GM06990 (cell line): Measurements from ENCODE around the gene NIFK.

Source experiments
- DNase-seq: peaks from one replicate; pipeline ENCODE4 v3.0.0-alpha.2; 2011; ENCODE audit not compliant: insufficient read length; ENCODE audit errors: extremely low read depth
- H3K27me3 ChIP-seq: replicated peaks from 2 replicates; pipeline ENCODE4 v1.6.0; 2011; ENCODE audit warnings: low read length; ENCODE audit not compliant: control insufficient read depth, insufficient read depth
- H3K36me3 ChIP-seq: 2 replicates; pipeline ENCODE4 v1.5.1; 2011; ENCODE audit warnings: low read length; ENCODE audit not compliant: control insufficient read depth, insufficient read depth
- H3K4me3 ChIP-seq: replicated peaks from 2 replicates; pipeline ENCODE4 v1.5.1; 2011; ENCODE audit warnings: low read depth, mild to moderate bottlenecking, control low read depth, low read length
- TF ChIP-seq, protein P1 (sequence below): IDR thresholded peaks from 2 replicates; pipeline ENCODE4 v1.5.1; 2011; ENCODE audit warnings: low read length, control low read depth, mild to moderate bottlenecking, inconsistent platforms; ENCODE audit not compliant: insufficient read depth, poor library complexity, severe bottlenecking

NIFK gene

DNA sequence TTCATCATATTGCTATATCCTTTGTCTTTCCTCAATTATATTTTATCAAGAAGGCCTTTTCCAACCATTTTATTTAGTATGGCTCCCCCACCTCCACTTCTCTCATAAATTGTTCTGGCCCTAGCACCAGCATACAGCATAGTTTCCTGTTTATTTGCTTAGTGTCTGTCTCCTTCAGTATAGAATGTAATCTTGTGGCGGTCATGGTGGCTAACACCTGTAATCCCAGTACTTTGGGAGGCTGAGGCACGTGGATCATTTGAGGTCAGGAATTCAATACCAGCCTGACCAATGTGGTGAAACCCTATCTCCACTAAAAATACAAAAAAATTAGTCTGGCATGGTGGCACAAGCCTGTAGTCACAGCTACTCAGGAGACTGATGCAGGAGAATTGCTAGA lies 47.9 kb downstream of the NIFK start:
- TF ChIP-seq, protein P1, sequence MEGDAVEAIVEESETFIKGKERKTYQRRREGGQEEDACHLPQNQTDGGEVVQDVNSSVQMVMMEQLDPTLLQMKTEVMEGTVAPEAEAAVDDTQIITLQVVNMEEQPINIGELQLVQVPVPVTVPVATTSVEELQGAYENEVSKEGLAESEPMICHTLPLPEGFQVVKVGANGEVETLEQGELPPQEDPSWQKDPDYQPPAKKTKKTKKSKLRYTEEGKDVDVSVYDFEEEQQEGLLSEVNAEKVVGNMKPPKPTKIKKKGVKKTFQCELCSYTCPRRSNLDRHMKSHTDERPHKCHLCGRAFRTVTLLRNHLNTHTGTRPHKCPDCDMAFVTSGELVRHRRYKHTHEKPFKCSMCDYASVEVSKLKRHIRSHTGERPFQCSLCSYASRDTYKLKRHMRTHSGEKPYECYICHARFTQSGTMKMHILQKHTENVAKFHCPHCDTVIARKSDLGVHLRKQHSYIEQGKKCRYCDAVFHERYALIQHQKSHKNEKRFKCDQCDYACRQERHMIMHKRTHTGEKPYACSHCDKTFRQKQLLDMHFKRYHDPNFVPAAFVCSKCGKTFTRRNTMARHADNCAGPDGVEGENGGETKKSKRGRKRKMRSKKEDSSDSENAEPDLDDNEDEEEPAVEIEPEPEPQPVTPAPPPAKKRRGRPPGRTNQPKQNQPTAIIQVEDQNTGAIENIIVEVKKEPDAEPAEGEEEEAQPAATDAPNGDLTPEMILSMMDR: no peak
- Histone ChIP-seq H3K4me3 (no peak overlapping the region), H3K36me3 (no peaks in the 10 kb centered on the region), H3K27me3 (no peaks in the 10 kb centered on the region)
- no peak for DNase-seq

DNA sequence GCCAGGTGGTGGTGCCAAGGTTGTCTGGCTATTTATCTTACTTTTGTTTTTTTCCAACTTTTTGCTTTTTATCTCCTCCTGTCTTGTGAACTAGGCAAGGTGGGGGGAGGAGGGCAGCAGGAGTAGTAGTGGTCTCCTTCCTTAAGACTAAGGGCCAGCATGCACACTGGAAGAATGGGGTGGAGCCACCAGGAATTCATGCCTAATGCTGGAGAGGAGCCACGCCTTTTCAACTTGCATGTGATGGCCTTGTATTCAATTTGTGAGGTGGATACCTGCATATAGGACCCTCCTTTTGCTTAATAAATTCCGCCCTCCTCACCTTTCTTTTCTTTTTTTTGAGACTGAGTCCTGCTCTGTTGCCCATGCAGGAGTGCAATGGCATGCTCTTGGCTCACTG lies 49.8 kb downstream of the NIFK start:
- no peak for DNase-seq
- H3K27me3 ChIP-seq: no peaks in the 10 kb centered on the region
- TF ChIP-seq, protein P1: no peak
- no peak overlapping the region for H3K4me3 ChIP-seq
- no peaks in the 10 kb centered on the region for H3K36me3 ChIP-seq

DNA sequence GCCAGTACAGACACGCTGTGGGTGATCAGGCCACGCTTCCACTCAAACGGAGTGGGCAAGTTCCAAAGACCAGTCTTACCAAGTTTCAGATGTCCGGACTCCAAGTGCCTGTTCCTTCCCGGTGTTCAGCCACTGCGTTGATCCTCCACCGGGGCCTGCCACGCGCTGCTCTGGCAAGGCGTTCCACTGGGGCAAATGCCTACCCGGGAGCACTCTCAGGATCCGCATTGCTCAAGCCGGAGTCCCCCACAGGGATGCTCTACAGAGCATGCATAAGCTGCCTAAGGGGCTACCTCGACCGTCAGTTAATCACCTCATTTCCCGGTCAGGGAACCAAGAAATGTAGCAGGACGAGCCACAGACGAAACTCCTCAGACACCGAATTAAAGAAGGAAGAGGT lies 50.5 kb downstream of the NIFK start:
- TF ChIP-seq, protein P1: no peak
- no peak for DNase-seq

DNA sequence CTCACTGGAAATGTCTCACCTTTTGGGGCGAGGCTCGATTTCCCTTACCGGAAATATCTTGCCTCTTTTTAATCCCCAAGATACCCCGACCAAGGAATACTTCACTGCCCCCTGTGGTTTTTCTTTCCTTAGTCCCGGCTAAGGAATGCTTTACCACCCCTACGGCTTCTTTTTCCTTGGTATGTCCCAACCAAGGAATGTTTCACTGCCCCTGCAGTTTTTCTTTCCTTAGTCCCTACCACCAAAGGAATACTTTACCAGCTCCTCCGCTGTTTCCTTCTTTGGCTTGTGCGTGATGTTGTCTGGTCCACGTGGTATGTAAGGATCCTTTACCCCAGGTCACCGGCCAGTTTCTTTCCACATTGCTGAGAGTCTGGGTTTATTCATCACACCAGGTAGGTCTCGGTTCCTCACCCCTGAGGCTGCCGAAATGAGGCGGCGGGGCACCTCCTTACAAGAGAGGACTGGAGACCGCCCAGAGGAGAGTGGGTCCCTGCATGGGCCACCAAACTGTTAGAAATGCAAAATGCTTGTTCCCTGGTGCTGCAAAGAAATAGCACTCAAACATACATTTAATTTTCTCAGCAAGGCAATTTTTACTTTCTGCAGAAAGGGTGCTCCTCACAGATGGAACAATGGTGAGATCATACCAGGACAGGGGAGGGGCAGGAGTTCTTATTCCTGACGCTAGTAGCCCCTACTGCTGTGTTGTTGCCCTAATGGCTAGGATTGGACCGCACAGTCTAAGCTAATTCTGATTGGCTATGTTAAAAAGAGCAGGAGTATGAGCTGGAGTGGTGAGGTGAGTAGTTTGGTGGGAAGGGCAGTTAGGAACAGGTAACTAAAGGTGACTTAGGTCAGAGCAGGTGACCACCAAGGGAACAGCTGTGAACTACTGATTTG lies 54.0 kb downstream of the NIFK start:
- DNase-seq: no peak
- Histone ChIP-seq H3K27me3 (no peaks in the 10 kb centered on the region), H3K4me3 (no peak overlapping the region), H3K36me3 (no peaks in the 10 kb centered on the region)
- TF ChIP-seq, protein P1: no peak

More for the DNA sequence above, 50.5 kb downstream of the NIFK start:
- no peaks in the 10 kb centered on the region for H3K27me3 ChIP-seq
- H3K4me3 ChIP-seq: no peak overlapping the region
- no peaks in the 10 kb centered on the region for H3K36me3 ChIP-seq

DNA sequence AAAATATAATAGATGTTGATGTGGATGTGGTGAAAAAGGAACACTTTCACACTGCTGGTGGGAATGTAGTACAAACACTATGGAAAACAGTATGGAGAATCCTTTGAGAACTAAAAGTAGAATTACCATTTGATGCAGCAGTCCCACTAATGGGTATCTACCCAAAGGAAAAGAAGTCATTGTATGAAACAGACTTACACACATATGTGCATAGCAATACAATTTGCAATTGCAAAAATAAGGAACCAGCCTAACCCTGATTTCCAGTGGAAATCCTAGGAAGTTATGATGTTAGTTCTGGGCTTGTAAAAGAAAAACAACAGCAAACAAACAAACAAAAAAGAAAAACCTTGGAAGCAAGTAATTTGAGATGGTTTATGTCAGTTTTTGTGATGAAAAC lies 58.8 kb downstream of the NIFK start:
- DNase-seq: no peak
- no peaks in the 10 kb centered on the region for H3K27me3 ChIP-seq
- H3K36me3 ChIP-seq: no peaks in the 10 kb centered on the region
- TF ChIP-seq, protein P1: no peak
- H3K4me3 ChIP-seq: no peak overlapping the region
